ENCODE results near the gene THSD4. TPM values are rescaled to one million over a fixed set of nuclear protein-coding genes. Genes with fewer than 3 reads are reported as not detected.

Gene THSD4
- polyA plus RNA-seq, 1 donor from 2014 or later: 0.46 TPM

DNA sequence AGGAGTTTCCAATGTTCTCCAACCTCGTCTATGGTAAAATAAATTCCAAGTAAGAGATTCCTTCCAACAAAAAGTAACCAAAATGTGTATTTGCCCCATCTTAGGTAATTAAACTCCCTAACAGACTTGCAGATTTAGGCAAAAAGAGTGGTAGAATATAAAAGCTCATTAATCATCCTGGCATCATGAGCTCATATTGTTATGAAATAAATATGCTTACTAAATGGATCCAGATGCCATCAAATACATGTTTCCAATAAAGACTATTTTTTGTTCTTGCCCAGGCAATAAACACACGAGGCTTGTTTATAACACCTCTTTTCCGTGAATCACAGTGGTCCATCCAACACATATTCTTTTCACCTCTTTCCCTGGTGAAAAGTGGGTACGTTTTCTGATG, 189.4 kb downstream of the THSD4 start:
- Histone ChIP-seq H3K9ac (ENCODE audit: low read length) (no peak overlapping the region), H3K4me2 (ENCODE audit: low read length) (no peak overlapping the region)

DNA sequence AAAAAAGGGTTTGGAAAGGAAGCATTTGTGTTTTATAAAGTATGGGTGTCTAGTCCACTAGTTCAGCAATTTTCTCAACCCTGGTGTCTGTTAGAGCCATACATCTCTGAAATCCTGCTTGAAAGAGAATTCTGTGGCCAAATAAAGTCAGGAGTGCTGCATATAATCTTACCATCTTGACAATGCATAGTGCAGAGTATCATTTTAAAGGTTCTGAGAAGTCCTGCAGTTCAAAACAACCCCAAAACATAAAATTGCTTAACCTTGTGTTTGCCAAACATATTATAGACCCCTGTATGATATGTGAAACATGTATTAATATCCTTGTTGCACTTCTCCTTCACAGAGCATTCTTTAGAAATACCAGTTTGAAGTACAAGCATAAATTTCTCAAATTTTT, 191.3 kb downstream of the THSD4 start:
- Histone ChIP-seq H3K4me2 (ENCODE audit: low read length) (no peak overlapping the region), H4K20me1 (ENCODE audit: insufficient read depth) (no peaks in the 10 kb centered on the region), H3K36me3 (ENCODE audit: insufficient read depth, low read length) (no peaks in the 10 kb centered on the region), H3F3A (ENCODE audit: insufficient read depth, low read length, poor library complexity, severe bottlenecking) (no peaks in the 10 kb centered on the region), H3K9me2 (ENCODE audit: insufficient read depth, low read length) (no peaks in the 10 kb centered on the region), H3K4me3 (ENCODE audit: low read length) (no peak overlapping the region), H2AFZ (ENCODE audit: low read depth, low read length) (no peak overlapping the region), H3K9ac (ENCODE audit: low read length) (no peak overlapping the region), H3K79me2 (replicated peaks; ENCODE audit: insufficient read depth, low read length) (no peaks in the 10 kb centered on the region), H3K27me3 (ENCODE audit: insufficient read depth, low read depth, low read length) (no peaks in the 10 kb centered on the region), H3K9me3 (ENCODE audit: low read length) (peaks cover under 1% of the 10 kb centered on the region), H3K27ac (ENCODE audit: low read length) (no peak overlapping the region)
- TF ChIP-seq MXI1 (conservative IDR thresholded peaks at IDR 0.05; ENCODE audit: poor library complexity, severe bottlenecking) (no peak), EP300 (conservative IDR thresholded peaks at IDR 0.05; ENCODE audit: poor library complexity, severe bottlenecking) (no peak), POLR2AphosphoS5 (IDR thresholded peaks at IDR 0.05) (no peak), EZH2 (IDR thresholded peaks at IDR 0.05; ENCODE audit: borderline replicate concordance, insufficient read depth, low read length, poor library complexity, severe bottlenecking) (no peak), TAF1 (IDR thresholded peaks at IDR 0.05; ENCODE audit: low read depth) (no peak), SMC3 (conservative IDR thresholded peaks at IDR 0.05; ENCODE audit: poor library complexity) (no peak), RAD21 (conservative IDR thresholded peaks at IDR 0.05) (no peak)
- TF ChIP-seq, protein P1, sequence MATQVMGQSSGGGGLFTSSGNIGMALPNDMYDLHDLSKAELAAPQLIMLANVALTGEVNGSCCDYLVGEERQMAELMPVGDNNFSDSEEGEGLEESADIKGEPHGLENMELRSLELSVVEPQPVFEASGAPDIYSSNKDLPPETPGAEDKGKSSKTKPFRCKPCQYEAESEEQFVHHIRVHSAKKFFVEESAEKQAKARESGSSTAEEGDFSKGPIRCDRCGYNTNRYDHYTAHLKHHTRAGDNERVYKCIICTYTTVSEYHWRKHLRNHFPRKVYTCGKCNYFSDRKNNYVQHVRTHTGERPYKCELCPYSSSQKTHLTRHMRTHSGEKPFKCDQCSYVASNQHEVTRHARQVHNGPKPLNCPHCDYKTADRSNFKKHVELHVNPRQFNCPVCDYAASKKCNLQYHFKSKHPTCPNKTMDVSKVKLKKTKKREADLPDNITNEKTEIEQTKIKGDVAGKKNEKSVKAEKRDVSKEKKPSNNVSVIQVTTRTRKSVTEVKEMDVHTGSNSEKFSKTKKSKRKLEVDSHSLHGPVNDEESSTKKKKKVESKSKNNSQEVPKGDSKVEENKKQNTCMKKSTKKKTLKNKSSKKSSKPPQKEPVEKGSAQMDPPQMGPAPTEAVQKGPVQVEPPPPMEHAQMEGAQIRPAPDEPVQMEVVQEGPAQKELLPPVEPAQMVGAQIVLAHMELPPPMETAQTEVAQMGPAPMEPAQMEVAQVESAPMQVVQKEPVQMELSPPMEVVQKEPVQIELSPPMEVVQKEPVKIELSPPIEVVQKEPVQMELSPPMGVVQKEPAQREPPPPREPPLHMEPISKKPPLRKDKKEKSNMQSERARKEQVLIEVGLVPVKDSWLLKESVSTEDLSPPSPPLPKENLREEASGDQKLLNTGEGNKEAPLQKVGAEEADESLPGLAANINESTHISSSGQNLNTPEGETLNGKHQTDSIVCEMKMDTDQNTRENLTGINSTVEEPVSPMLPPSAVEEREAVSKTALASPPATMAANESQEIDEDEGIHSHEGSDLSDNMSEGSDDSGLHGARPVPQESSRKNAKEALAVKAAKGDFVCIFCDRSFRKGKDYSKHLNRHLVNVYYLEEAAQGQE (IDR thresholded peaks at IDR 0.05; ENCODE audit: borderline replicate concordance): no peak
- TF ChIP-seq, protein P2, sequence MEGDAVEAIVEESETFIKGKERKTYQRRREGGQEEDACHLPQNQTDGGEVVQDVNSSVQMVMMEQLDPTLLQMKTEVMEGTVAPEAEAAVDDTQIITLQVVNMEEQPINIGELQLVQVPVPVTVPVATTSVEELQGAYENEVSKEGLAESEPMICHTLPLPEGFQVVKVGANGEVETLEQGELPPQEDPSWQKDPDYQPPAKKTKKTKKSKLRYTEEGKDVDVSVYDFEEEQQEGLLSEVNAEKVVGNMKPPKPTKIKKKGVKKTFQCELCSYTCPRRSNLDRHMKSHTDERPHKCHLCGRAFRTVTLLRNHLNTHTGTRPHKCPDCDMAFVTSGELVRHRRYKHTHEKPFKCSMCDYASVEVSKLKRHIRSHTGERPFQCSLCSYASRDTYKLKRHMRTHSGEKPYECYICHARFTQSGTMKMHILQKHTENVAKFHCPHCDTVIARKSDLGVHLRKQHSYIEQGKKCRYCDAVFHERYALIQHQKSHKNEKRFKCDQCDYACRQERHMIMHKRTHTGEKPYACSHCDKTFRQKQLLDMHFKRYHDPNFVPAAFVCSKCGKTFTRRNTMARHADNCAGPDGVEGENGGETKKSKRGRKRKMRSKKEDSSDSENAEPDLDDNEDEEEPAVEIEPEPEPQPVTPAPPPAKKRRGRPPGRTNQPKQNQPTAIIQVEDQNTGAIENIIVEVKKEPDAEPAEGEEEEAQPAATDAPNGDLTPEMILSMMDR (IDR thresholded peaks at IDR 0.05; ENCODE audit: poor library complexity, severe bottlenecking): no peak

More for the DNA sequence above, 189.4 kb downstream of the THSD4 start:
- Histone ChIP-seq H3K4me3 (ENCODE audit: low read length) (no peak overlapping the region), H3K36me3 (ENCODE audit: insufficient read depth, low read length) (no peaks in the 10 kb centered on the region), H3K27me3 (ENCODE audit: insufficient read depth, low read depth, low read length) (no peaks in the 10 kb centered on the region), H3K79me2 (replicated peaks; ENCODE audit: insufficient read depth, low read length) (no peaks in the 10 kb centered on the region), H2AFZ (ENCODE audit: low read depth, low read length) (no peak overlapping the region), H3F3A (ENCODE audit: insufficient read depth, low read length, poor library complexity, severe bottlenecking) (no peaks in the 10 kb centered on the region), H4K20me1 (ENCODE audit: insufficient read depth) (no peaks in the 10 kb centered on the region), H3K27ac (ENCODE audit: low read length) (no peak overlapping the region), H3K9me3 (ENCODE audit: low read length) (no peaks in the 10 kb centered on the region), H3K9me2 (ENCODE audit: insufficient read depth, low read length) (no peaks in the 10 kb centered on the region)
- TF ChIP-seq POLR2AphosphoS5 (IDR thresholded peaks at IDR 0.05) (no peak), TAF1 (IDR thresholded peaks at IDR 0.05; ENCODE audit: low read depth) (no peak), EP300 (conservative IDR thresholded peaks at IDR 0.05; ENCODE audit: poor library complexity, severe bottlenecking) (no peak), EZH2 (IDR thresholded peaks at IDR 0.05; ENCODE audit: borderline replicate concordance, insufficient read depth, low read length, poor library complexity, severe bottlenecking) (no peak), RAD21 (conservative IDR thresholded peaks at IDR 0.05) (no peak), SMC3 (conservative IDR thresholded peaks at IDR 0.05; ENCODE audit: poor library complexity) (no peak), MXI1 (conservative IDR thresholded peaks at IDR 0.05; ENCODE audit: poor library complexity, severe bottlenecking) (no peak)
- TF ChIP-seq, protein P2 (IDR thresholded peaks at IDR 0.05; ENCODE audit: poor library complexity, severe bottlenecking): no peak
- TF ChIP-seq, protein P1 (IDR thresholded peaks at IDR 0.05; ENCODE audit: borderline replicate concordance): no peak

Data from neural cell (in vitro differentiated cells).